K562 (cell line): ENCODE measurements around the gene ALS2. TPM values are rescaled to one million over a fixed set of nuclear protein-coding genes. Genes with fewer than 3 reads are reported as not detected.

Experiments used
- ATAC-seq: fragments of 200-7000 bp; cut with Tn5 transposase; 3 replicates; pipeline ENCODE4 v1.9.1; 2020; ENCODE audit warnings: moderate library complexity
- BruUV-seq: library from RNA; stranded (reverse); fragments of 400-500 nt; replicated peaks from 2 replicates; lab custom pipeline; 2021; lab: Mats Ljungman, UMichigan
- CTCF ChIA-PET: fragments of 300-600 bp; formaldehyde crosslinking; extraction: SDS; loops from one replicate; lab custom pipeline; 2021; ENCODE audit warnings: low intra/inter-chr PET ratio; lab: Yijun Ruan, JAX
- POLR2A ChIA-PET: fragments of 300-600, 350-650 bp; sonication (Branson Sonifier 250); formaldehyde crosslinking; extraction: SDS; loops from one replicate; lab custom pipeline; 2021; ENCODE audit warnings: antibody characterized with exemption, inconsistent platforms; lab: Yijun Ruan, JAX
- DNase-seq, 4 experiments: peaks; one replicate each; pipeline versions ENCODE4 v3.0.0 to v3.0.0-alpha.2; 2011 to 2018; ENCODE audit warnings: low spot score in 3 of 4, mixed read lengths in 3 of 4; ENCODE audit errors: extremely low read depth in 1 of 4
- FAIRE-seq: peaks from 2 replicates; lab custom pipeline; 2011; peaks lifted over from hg19 to GRCh38; lab: Jason Lieb, UNC
- H2AFZ ChIP-seq: 2 replicates; pipeline ENCODE4 v1.6.0; 2011; ENCODE audit warnings: low read depth, low read length, control low read depth, inconsistent platforms
- H3K27ac ChIP-seq: fragments of 200-600 bp; 3 replicates; pipeline ENCODE4 v1.8.0; 2011; ENCODE audit warnings: low read depth, mild to moderate bottlenecking, control low read depth, inconsistent platforms, low read length, moderate library complexity, mixed read lengths; ENCODE audit errors: extremely low read depth
- H3K27me3 ChIP-seq, 2 experiments: fragments of 300-600 bp in 1 of 2; 2 replicates in 1 of 2; 3 replicates in 1 of 2; pipeline versions ENCODE4 v1.6.0 to v1.8.0; 2011; ENCODE audit warnings: inconsistent platforms in 2 of 2, low read length in 2 of 2, mild to moderate bottlenecking in 1 of 2, mixed read lengths in 1 of 2, moderate library complexity in 1 of 2; ENCODE audit not compliant: control insufficient read depth in 2 of 2, insufficient read depth in 2 of 2
- H3K36me3 ChIP-seq: fragments of 300-600 bp; 3 replicates; pipeline ENCODE4 v1.8.0; 2011; ENCODE audit warnings: mild to moderate bottlenecking, low read length, inconsistent platforms; ENCODE audit not compliant: control insufficient read depth, insufficient read depth
- H3K4me1 ChIP-seq, 2 experiments: fragments of 200-600 bp in 1 of 2; replicated peaks in 1 of 2; 2 replicates in 1 of 2; 3 replicates in 1 of 2; pipeline versions ENCODE4 v1.5.1 to v1.8.0; 2011; ENCODE audit warnings: inconsistent platforms in 2 of 2, low read length in 2 of 2, mild to moderate bottlenecking in 1 of 2, mixed read lengths in 1 of 2, moderate library complexity in 1 of 2; ENCODE audit not compliant: control insufficient read depth in 2 of 2, insufficient read depth in 2 of 2
- H3K4me2 ChIP-seq: 2 replicates; pipeline ENCODE4 v1.6.1; 2011; ENCODE audit warnings: low read length, control low read depth, inconsistent platforms, mixed read lengths; ENCODE audit not compliant: insufficient read depth
- H3K4me3 ChIP-seq: fragments of 200-600 bp; sonication (generic), shearing (Covaris generic); 2 replicates; pipeline ENCODE4 v1.5.1; 2016; ENCODE audit warnings: control low read depth, inconsistent platforms
- H3K79me2 ChIP-seq: fragments of 200-600 bp; 3 replicates; pipeline ENCODE4 v1.8.0; 2011; ENCODE audit warnings: low read length, inconsistent platforms; ENCODE audit not compliant: control insufficient read depth, insufficient read depth
- H3K9ac ChIP-seq, 2 experiments: 2 replicates each; pipeline versions ENCODE4 v1.6.0 to v1.6.1; 2011; ENCODE audit warnings: low read depth in 2 of 2, low read length in 2 of 2, control low read depth in 1 of 2, inconsistent platforms in 1 of 2, mild to moderate bottlenecking in 1 of 2, mixed read lengths in 1 of 2; ENCODE audit not compliant: insufficient read depth in 1 of 2
- H3K9me1 ChIP-seq: one replicate; pipeline ENCODE4 v1.6.0; 2011; ENCODE audit warnings: inconsistent platforms, mild to moderate bottlenecking, low read length, moderate library complexity; ENCODE audit not compliant: control insufficient read depth, insufficient read depth
- H3K9me3 ChIP-seq: replicated peaks from 2 replicates; pipeline ENCODE4 v1.5.1; 2011; ENCODE audit warnings: low read depth, low read length, inconsistent platforms; ENCODE audit not compliant: control insufficient read depth, insufficient read depth
- H4K20me1 ChIP-seq: replicated peaks from 2 replicates; pipeline ENCODE4 v1.6.1; 2011; ENCODE audit warnings: low read length, inconsistent platforms, mixed read lengths; ENCODE audit not compliant: control insufficient read depth, insufficient read depth
- RBBP5 ChIP-seq: fragments of 200-600 bp; sonication (generic); IDR thresholded peaks from 2 replicates; pipeline ENCODE4 v1.6.1; 2012; ENCODE audit warnings: borderline replicate concordance, mild to moderate bottlenecking, low read length, control low read depth, inconsistent platforms; ENCODE audit not compliant: insufficient read depth, poor library complexity, severe bottlenecking
- RFX1 ChIP-seq: fragments of 450-650 bp; IDR thresholded peaks from 2 replicates; pipeline ENCODE4 v1.6.1; 2016; ENCODE audit warnings: mild to moderate bottlenecking, moderate library complexity
- ZNF436 ChIP-seq: fragments of 250-450, 450-650 bp; sonication (Bioruptor Pico); formaldehyde crosslinking; IDR thresholded peaks from 2 replicates; pipeline ENCODE4 v1.7.0; 2020; ENCODE audit warnings: mild to moderate bottlenecking
- WGBS: fragments of 100-300 bp; shearing (Covaris generic); methylation state at CpG from one replicate; pipeline ENCODE4 v1.1.6; 2016; ENCODE audit warnings: low coverage, mixed read lengths; ENCODE audit not compliant: insufficient coverage; ENCODE audit errors: missing lambda C conversion rate; 5-methylcytosine and 5-hydroxymethylcytosine counted together
- in situ Hi-C: fragments of 300-500 bp; cut with MboI; formaldehyde crosslinking; loops from 4 replicates; pipeline ENCODE4 v1.15.0; 2018; ENCODE audit warnings: inconsistent platforms, mixed read lengths
- intact Hi-C: fragments of 100-400 bp; cut with micrococcal nuclease; formaldehyde crosslinking; loops from 2 replicates; pipeline ENCODE4 v1.14.2; 2022
- polyA plus RNA-seq, 8 experiments: library from polyadenylated mRNA; depleted of rRNA in 4 of 8; stranded (reverse) in 5 of 8; unstranded in 3 of 8; fragments of >200 nt; fragmentation: Nextera tagmentation in 2 of 8; fragmentation: Illumina TruSeq in 1 of 8; extraction: Ambion mirVana in 2 of 8; extraction: Trizol in 1 of 8; gene quantifications; 2 replicates each; pipeline versions ENCODE4 v1.2.1 to v1.2.3, GENCODE V29; 2011 to 2014; ENCODE audit warnings: inconsistent platforms in 1 of 8, missing spikeins in 1 of 8
- total RNA-seq, 7 experiments: library from RNA; depleted of rRNA in 6 of 7; stranded (reverse); fragments of >200 nt in 6 of 7; fragmentation: Illumina TruSeq in 2 of 7; extraction: Trizol in 2 of 7; gene quantifications; 2 replicates each; pipeline versions ENCODE4 v1.2.1 to v1.2.3, GENCODE V29; 2011 to 2021; ENCODE audit warnings: low replicate concordance in 1 of 7

The ALS2 gene
- total and polyA plus RNA-seq, 9 of the 15 experiments (the other 6 are each of a cell fraction or from before 2014, with no cell fraction given) = 5.2 to 17.7 (median 11.6) TPM

DNA sequence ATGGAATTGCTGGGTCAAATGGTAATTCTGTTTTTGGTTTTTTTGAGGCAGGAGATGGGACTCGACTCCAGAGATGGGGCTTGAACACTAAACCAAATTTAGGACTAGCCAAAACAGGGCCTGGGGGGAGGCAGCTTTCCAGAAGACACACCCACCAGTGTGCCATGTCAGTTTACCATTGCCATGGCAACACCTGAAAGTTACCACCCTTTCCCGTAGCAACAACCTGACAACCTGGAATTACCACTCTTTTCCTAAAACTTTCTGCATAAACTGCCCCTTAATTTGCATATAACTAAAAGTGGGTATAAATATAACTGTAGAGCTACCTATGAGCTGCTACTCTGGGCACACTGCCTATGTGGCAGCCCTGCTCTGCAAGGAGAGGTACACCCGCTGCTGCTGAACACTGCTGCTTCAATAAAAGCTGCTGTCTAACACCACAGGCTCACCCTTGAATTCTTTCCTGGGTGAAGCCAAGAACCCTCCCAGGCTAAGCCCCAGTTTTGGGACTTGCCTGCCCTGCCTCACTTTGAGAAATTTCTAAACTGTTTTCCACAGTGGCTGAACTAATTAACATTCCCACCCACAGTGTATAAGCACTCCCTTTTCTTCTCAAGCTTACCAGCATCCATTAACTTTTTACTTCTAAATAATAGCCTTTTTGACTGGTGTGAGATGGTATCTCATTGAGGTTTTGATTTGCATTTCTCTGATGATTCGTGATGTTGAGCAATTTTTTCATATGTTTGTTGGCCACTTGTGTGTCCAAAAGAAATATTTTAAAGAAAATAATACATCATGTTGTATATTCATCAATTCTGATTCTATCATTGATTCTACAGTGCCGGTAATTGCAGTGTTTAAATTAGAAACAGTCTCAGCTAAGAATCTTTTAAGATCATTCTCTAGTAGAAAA lies 36.2 kb upstream of the ALS2 start:
- H3K27me3 ChIP-seq = peaks cover 0 to 15% of the 10 kb centered on the region in 2 experiments; a peak in 1 of 5 replicates
- in situ Hi-C loops (no loop called here), intact Hi-C loops (no loop called here)
- FAIRE-seq (no peak), ATAC-seq (no peak)
- H4K20me1 ChIP-seq = no peaks in the 10 kb centered on the region
- H3K9me1 ChIP-seq = no peaks in the 10 kb centered on the region
- H3K4me3 ChIP-seq = no peak overlapping the region
- H3K27ac ChIP-seq = no peak overlapping the region
- no peak overlapping the region for H2AFZ ChIP-seq
- WGBS = 0% methylated on average over 5 of the region's 5 CpGs
- no peak overlapping the region for H3K4me2 ChIP-seq
- BruUV-seq = no TSS peak
- no peaks in the 10 kb centered on the region for H3K79me2 ChIP-seq
- no peaks in the 10 kb centered on the region for H3K9me3 ChIP-seq
- H3K9ac ChIP-seq = no peak overlapping the region
- no peaks in the 10 kb centered on the region for H3K36me3 ChIP-seq
- TF ChIP-seq ZNF436 (CRISPR knock-in tag) (no peak), RBBP5 (no peak), RFX1 (peak; percentile 66)
- TF ChIP-seq, all 486 proteins: peak for 1
- DNase-seq = no peak
- ChIA-PET CTCF (no interaction called here), POLR2A (no interaction called here)
- H3K4me1 ChIP-seq = no peaks in the 10 kb centered on the region
